GM18867 (cell line): ENCODE results near the gene PCDH11Y.
"Not testable (repeated sequence)": the region's sequence is repeated elsewhere in the genome, so short reads cannot be mapped to it uniquely, and the experiment has no call there.

ENCODE experiments used
- ATAC-seq: cut with Tn5 transposase; IDR thresholded peaks from one replicate; pipeline ENCODE4 v1.9.1; 2021; ENCODE audit warnings: mild to moderate bottlenecking, moderate library complexity; ENCODE audit not compliant: unreplicated experiment

The PCDH11Y gene, protein sequence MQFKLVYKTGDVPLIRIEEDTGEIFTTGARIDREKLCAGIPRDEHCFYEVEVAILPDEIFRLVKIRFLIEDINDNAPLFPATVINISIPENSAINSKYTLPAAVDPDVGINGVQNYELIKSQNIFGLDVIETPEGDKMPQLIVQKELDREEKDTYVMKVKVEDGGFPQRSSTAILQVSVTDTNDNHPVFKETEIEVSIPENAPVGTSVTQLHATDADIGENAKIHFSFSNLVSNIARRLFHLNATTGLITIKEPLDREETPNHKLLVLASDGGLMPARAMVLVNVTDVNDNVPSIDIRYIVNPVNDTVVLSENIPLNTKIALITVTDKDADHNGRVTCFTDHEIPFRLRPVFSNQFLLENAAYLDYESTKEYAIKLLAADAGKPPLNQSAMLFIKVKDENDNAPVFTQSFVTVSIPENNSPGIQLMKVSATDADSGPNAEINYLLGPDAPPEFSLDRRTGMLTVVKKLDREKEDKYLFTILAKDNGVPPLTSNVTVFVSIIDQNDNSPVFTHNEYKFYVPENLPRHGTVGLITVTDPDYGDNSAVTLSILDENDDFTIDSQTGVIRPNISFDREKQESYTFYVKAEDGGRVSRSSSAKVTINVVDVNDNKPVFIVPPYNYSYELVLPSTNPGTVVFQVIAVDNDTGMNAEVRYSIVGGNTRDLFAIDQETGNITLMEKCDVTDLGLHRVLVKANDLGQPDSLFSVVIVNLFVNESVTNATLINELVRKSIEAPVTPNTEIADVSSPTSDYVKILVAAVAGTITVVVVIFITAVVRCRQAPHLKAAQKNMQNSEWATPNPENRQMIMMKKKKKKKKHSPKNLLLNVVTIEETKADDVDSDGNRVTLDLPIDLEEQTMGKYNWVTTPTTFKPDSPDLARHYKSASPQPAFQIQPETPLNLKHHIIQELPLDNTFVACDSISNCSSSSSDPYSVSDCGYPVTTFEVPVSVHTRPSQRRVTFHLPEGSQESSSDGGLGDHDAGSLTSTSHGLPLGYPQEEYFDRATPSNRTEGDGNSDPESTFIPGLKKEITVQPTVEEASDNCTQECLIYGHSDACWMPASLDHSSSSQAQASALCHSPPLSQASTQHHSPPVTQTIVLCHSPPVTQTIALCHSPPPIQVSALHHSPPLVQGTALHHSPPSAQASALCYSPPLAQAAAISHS (N-terminal part only)

GRCh38 chrY:5000057-5000456, at the start of gene PCDH11Y:
PCDH11Y (plus strand) TSS chrY:5000296; CDS start chrY:5057100, 56,804 bp downstream.
- not testable (repeated sequence) for ATAC-seq

GRCh38 chrY:4967894-4968293, 32.2 kb upstream of the PCDH11Y start:
- not testable (repeated sequence) for ATAC-seq

- ATAC-seq: peak; percentile 100
Observed at GRCh38 chrY:4991743-4992400, 8.2 kb upstream of the PCDH11Y start.

DNA sequence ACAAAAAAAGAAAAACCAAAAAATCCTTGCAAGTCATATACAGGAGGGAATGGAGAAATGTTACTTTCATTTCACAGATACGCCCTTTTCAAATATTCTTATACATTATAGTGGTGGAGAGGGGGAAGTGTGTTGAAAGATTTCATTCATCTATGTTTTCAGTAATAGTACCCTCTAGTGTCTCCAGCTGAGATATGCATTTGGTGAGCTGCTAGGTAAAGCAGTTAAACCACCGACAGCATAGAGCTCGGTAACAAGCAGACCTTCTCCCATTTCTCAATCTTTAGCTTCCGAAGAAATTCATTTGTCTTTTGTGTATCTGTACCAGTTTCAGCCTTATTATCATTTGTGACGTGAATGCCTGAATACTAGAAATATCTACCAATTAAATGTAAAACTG, 5.2 kb upstream of the PCDH11Y start:
- not testable (repeated sequence) for ATAC-seq

GRCh38 chrY:5002476-5003184, 2.5 kb downstream of the PCDH11Y start:
- ATAC-seq: not testable (repeated sequence)

DNA sequence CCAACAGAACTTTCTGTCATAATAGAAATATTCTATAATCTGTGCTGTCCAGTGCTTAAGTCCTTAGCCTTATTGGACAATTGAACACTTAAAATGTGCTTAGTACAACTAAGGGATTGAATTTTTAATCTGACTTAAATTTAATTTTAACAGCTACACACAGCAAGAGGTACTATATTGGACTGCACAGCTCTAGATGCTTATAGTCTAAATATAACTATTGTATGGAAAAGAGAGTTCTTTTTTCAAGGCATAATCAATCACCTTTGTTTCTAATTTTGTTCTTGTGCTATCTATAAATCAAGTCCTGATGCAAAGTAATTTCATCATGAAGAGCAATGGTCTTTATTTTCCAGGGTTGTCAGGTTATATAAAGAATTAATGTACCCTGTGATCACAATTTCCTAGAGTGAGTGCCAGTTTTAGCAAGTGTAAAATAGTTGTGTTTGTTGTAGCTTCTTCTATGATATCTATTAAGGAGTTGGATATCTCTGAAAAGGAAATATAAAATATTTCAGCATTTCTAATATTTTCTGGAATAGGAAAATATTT, 39.0 kb downstream of the PCDH11Y start:
- ATAC-seq: not testable (repeated sequence)

- ATAC-seq: not testable (repeated sequence)
Observed at GRCh38 chrY:5083017-5083416, 82.9 kb downstream of the PCDH11Y start.

DNA sequence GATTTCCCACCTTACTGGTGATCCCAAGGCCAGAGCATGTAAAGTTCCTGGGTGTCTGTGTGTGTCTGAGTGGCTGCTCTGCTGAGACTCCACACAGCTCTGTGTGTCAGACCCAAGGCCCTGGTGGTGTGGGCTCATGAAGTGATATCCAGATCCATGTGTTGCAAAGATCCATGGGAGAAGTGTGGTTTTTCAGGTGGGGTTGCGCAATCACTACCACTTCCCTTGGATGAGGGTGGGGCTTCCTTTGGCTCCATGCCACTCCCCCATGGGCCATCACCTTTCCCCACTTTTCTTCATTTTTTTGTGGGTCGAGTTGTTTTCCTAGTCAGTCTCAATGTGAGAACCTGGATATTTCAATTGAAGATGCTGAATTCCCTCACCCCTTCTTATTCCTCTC, 182.9 kb downstream of the PCDH11Y start:
- ATAC-seq: not testable (repeated sequence)

DNA sequence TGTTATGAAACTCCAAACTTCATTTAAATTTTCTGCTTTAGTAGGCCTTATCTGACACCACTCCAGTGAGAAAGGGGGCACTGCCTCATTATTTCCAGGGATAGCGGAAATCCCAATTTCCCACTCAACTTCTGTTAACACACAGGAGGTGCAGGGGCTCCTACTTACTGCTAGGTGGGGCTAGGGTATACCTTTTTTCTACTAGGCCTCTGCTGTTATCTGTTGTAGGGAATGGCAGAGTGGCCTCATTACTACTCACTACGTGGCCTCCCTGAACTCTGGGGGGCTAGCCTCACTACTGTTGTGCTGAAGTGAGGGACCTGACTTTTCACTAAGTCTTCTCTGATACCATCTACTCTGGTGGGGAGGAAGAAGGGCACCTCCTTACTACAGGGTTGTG, 215.0 kb downstream of the PCDH11Y start:
- ATAC-seq: not testable (repeated sequence)

- not testable (repeated sequence) for ATAC-seq
Observed at GRCh38 chrY:5324931-5325330, 324.8 kb downstream of the PCDH11Y start.

DNA sequence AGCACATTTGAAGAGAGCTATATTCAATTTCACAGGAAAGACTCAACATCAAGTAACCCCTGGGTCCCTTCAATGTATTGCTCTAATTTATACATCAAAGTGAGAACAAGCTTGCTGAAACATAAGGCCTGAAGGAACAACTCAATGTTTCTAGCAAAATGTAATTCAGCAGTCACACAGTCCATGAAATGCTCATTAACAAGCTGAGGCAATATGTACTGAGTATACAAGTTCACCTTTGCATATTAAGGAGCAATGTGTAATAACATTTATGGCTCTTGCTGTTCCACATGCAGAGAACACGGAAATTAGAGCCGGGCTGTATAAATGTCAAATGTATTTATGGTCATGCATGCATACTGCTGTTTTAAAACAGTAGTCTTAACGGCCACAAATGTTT, 342.1 kb downstream of the PCDH11Y start:
- not testable (repeated sequence) for ATAC-seq

GRCh38 chrY:5543705-5544104, 543.6 kb downstream of the PCDH11Y start:
- ATAC-seq: not testable (repeated sequence)

GRCh38 chrY:5638589-5638988, 638.5 kb downstream of the PCDH11Y start:
- not testable (repeated sequence) for ATAC-seq

DNA sequence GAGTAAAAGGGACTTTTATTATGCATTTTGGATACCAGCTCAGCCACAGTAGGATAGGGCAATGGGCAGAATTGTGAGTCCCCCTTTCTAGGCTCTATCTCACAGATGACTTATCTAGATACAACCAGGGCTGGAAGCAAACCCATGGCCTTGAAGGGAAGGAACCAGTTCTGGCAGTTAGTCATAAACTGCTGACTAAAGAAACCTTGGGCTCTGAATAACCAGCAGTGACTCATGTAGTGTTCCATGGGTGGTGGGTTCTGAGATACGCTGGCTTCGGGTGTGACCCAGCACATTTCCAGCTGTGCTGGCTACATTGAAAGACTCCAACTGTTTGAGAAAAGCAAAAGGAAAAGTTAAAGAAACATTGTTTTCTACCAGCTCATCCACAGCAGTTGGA, 679.2 kb downstream of the PCDH11Y start:
- ATAC-seq: not testable (repeated sequence)

- not testable (repeated sequence) for ATAC-seq
Observed at GRCh38 chrY:5708727-5709126, 708.6 kb downstream of the PCDH11Y start.

- not testable (repeated sequence) for ATAC-seq
Observed at GRCh38 chrY:5709788-5710381, 709.8 kb downstream of the PCDH11Y start.

DNA sequence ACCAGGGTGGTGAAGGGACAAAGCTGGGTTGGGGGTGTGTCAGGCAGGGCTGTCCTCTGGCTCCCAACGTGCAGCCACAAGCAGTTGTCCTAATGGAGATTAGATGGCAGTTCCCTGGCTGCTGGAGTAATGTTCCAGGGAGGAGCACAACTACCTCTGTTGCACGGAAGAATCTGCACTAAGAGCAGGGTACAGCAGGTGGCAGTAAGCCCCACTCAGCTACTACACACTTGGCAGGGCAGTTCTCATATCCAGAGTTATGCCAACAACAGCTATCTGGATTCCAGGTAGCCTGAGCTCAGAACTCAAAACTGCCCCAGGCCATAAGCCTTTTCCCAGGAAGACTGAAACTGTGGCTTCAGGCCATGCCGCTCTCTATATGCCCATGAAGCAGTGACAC, 761.3 kb downstream of the PCDH11Y start:
- not testable (repeated sequence) for ATAC-seq

GRCh38 chrY:5776485-5776884, 776.4 kb downstream of the PCDH11Y start:
- not testable (repeated sequence) for ATAC-seq
